ENCODE data around the gene CENATAC.
A peak's percentile ranks its signal among the peaks of the same experiment; 100 is the strongest.
"Not testable (repeated sequence)": the region's sequence is repeated elsewhere in the genome, so short reads cannot be mapped to it uniquely, and the experiment has no call there.

The CENATAC gene

GRCh38 chr11:118997627-118998387, at the start of gene CENATAC:
CENATAC (plus strand) TSS chr11:118998138; CDS start chr11:118998198, 60 bp downstream.
- Histone ChIP-seq H3K27me3 (ENCODE audit: insufficient read depth, low read length) (no peaks in the 10 kb centered on the region), H3K36me3 (ENCODE audit: insufficient read depth, low read length) (peaks cover 12% of the 10 kb centered on the region), H3K9me3 (ENCODE audit: low read length) (no peaks in the 10 kb centered on the region), H2AFZ (ENCODE audit: low read depth, low read length) (peak within 1 kb of the TSS; percentile 48), H3K4me3 (ENCODE audit: low read length) (peak within 1 kb of the TSS; percentile 81), H3K4me1 (ENCODE audit: insufficient read depth, low read length) (peaks cover 17% of the 10 kb centered on the region)

DNA sequence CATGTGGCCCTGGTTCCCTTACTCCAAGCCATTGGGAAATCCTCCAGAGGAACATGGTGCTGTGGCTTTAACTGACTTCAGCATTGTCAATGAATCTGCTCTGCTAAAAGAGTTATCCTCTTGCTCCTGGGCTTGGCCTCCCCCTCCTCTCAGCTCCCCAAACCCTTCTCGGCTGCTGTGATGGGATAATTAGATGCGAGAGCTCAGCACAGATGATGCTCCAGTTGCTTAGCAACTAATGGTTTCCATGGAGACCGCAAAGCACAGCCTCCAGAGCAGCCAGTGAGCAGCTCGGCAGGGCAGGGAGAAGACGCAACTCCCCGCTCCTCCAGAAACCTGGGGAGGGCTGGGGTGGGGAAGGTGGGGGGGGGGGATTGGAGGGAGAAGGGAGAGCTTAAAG, 44.7 kb upstream of the CENATAC start:
- Histone ChIP-seq H3K27me3 (ENCODE audit: insufficient read depth, low read length) (peaks cover 6% of the 10 kb centered on the region), H3K4me1 (ENCODE audit: insufficient read depth, low read length) (peaks cover 19% of the 10 kb centered on the region), H3K4me3 (ENCODE audit: low read length) (no peak overlapping the region)

GRCh38 chr11:118953976-118954375, 44.0 kb upstream of the CENATAC start:
- H2AFZ ChIP-seq (ENCODE audit: low read depth, low read length); H3K9me3 ChIP-seq (ENCODE audit: low read length); H3K36me3 ChIP-seq (ENCODE audit: insufficient read depth, low read length); H3K27me3 ChIP-seq (ENCODE audit: insufficient read depth, low read length); H3K4me3 ChIP-seq (ENCODE audit: low read length): not testable (repeated sequence)
- H3K4me1 ChIP-seq (ENCODE audit: insufficient read depth, low read length), result peaks cover 19% of the 10 kb centered on the region

More for the DNA sequence above, 44.7 kb upstream of the CENATAC start:
- no peak overlapping the region for H2AFZ ChIP-seq (ENCODE audit: low read depth, low read length)
- no peaks in the 10 kb centered on the region for H3K9me3 ChIP-seq (ENCODE audit: low read length)
- no peaks in the 10 kb centered on the region for H3K36me3 ChIP-seq (ENCODE audit: insufficient read depth, low read length)

DNA sequence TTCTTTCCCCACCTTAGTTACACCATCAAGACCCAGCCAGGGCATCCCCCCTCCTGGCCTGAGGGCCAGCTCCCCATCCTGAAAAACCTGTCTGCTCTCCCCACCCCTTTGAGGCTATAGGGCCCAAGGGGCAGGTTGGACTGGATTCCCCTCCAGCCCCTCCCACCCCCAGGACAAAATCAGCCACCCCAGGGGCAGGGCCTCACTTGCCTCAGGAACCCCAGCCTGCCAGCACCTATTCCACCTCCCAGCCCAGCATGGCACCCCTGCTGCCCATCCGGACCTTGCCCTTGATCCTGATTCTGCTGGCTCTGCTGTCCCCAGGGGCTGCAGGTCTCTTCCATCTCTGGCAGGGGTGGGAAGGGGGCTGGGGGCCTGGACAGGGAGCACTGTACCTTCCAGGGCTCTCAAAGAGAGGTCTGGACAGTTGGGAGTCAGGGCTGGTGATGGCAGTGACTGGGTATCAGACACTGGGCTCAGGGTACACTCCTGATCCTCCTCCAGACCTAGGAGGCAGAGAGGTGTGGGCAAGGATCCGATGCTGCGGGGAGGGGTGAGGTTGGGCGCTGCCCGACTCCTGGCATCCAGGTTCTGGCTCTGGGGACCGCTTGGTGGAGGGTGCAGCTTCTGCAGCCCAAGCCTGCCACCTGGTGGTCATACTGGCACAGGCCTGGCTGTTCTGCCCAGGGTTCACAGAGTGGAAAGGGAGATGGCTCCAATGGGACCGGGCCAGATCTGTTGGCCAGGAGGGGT, 41.7 kb upstream of the CENATAC start, which contains the start of gene UPK2:
UPK2 (plus strand) TSS at position 205 of the 753 bp plus-strand sequence; CDS start at position 258, 53 bp downstream.
- no peaks in the 10 kb centered on the region for H3K36me3 ChIP-seq (ENCODE audit: insufficient read depth, low read length)
- no peak within 1 kb of the TSS for H3K4me3 ChIP-seq (ENCODE audit: low read length)

GRCh38 chr11:118956847-118957469, 41.0 kb upstream of the CENATAC start:
- no peak overlapping the region for H2AFZ ChIP-seq (ENCODE audit: low read depth, low read length)
- no peaks in the 10 kb centered on the region for H3K36me3 ChIP-seq (ENCODE audit: insufficient read depth, low read length)
- peaks cover 19% of the 10 kb centered on the region for H3K4me1 ChIP-seq (ENCODE audit: insufficient read depth, low read length)
- peaks cover 20% of the 10 kb centered on the region for H3K27me3 ChIP-seq (ENCODE audit: insufficient read depth, low read length)
- H3K4me3 ChIP-seq (ENCODE audit: low read length), result no peak overlapping the region
- no peaks in the 10 kb centered on the region for H3K9me3 ChIP-seq (ENCODE audit: low read length)

More for the DNA sequence above, 41.7 kb upstream of the CENATAC start, which contains the start of gene UPK2:
- Histone ChIP-seq H3K4me1 (ENCODE audit: insufficient read depth, low read length) (peaks cover 19% of the 10 kb centered on the region), H2AFZ (ENCODE audit: low read depth, low read length) (no peak within 1 kb of the TSS), H3K9me3 (ENCODE audit: low read length) (no peaks in the 10 kb centered on the region), H3K27me3 (ENCODE audit: insufficient read depth, low read length) (peaks cover 17% of the 10 kb centered on the region)

GRCh38 chr11:118957549-118957948, 40.4 kb upstream of the CENATAC start:
- H3K27me3 ChIP-seq (ENCODE audit: insufficient read depth, low read length), result peaks cover 20% of the 10 kb centered on the region
- H3K36me3 ChIP-seq (ENCODE audit: insufficient read depth, low read length), result no peaks in the 10 kb centered on the region
- no peak overlapping the region for H2AFZ ChIP-seq (ENCODE audit: low read depth, low read length)
- no peaks in the 10 kb centered on the region for H3K9me3 ChIP-seq (ENCODE audit: low read length)
- H3K4me3 ChIP-seq (ENCODE audit: low read length), result no peak overlapping the region
- H3K4me1 ChIP-seq (ENCODE audit: insufficient read depth, low read length), result peaks cover 19% of the 10 kb centered on the region

GRCh38 chr11:118957968-118958367, 40.0 kb upstream of the CENATAC start:
- Histone ChIP-seq H3K36me3 (ENCODE audit: insufficient read depth, low read length) (no peaks in the 10 kb centered on the region), H2AFZ (ENCODE audit: low read depth, low read length) (no peak overlapping the region), H3K4me1 (ENCODE audit: insufficient read depth, low read length) (peaks cover 18% of the 10 kb centered on the region), H3K4me3 (ENCODE audit: low read length) (no peak overlapping the region), H3K27me3 (ENCODE audit: insufficient read depth, low read length) (peaks cover 20% of the 10 kb centered on the region), H3K9me3 (ENCODE audit: low read length) (no peaks in the 10 kb centered on the region)

DNA sequence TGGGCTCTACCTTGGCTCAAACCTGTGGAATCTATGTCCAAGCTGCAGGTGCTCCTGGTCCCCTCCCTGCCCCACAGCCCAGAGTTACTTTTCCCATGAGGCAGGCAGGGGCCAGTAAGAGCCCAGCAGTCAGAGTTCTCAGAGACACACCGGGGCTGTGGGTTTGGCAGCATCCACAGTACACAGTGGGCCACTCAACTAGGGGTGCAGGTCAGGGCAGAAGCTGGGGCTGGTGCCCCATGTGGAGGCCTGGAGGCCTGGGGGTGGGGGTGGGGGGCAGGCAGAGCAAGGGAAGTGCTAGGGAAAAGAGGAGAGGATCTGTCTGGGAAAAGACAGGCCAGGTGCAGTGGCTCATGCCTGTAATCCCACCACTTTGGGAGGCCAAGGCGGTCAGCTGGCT, 39.4 kb upstream of the CENATAC start:
- Histone ChIP-seq H3K27me3 (ENCODE audit: insufficient read depth, low read length) (peaks cover 20% of the 10 kb centered on the region), H2AFZ (ENCODE audit: low read depth, low read length) (no peak overlapping the region), H3K4me1 (ENCODE audit: insufficient read depth, low read length) (peaks cover 15% of the 10 kb centered on the region)

GRCh38 chr11:118961189-118961588, 36.7 kb upstream of the CENATAC start:
- no peaks in the 10 kb centered on the region for H3K36me3 ChIP-seq (ENCODE audit: insufficient read depth, low read length)
- no peak overlapping the region for H2AFZ ChIP-seq (ENCODE audit: low read depth, low read length)
- no peaks in the 10 kb centered on the region for H3K9me3 ChIP-seq (ENCODE audit: low read length)
- H3K4me1 ChIP-seq (ENCODE audit: insufficient read depth, low read length), result no peaks in the 10 kb centered on the region
- peaks cover 15% of the 10 kb centered on the region for H3K27me3 ChIP-seq (ENCODE audit: insufficient read depth, low read length)
- no peak overlapping the region for H3K4me3 ChIP-seq (ENCODE audit: low read length)

More for the DNA sequence above, 39.4 kb upstream of the CENATAC start:
- no peak overlapping the region for H3K4me3 ChIP-seq (ENCODE audit: low read length)
- H3K9me3 ChIP-seq (ENCODE audit: low read length), result no peaks in the 10 kb centered on the region
- no peaks in the 10 kb centered on the region for H3K36me3 ChIP-seq (ENCODE audit: insufficient read depth, low read length)

DNA sequence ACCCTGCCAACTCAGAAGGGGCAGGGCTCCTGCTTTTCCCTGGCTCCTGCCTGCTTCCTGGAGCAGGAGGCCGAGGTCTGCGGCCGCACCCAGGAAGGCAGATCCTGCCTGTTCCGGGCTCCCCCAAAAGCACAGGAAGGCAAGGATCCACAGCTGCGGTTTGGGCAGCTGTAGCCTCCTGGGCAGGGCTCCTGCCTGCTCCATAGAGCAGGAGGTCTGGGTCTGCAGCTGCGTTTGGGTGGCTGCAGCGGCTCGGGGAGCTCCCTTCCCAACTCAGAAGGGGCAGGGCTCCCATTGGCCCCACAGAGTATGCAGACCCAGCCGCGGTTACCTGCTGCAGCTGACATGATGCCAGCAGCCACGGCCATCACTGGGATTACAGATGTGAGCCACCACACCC, 36.3 kb upstream of the CENATAC start:
- peaks cover 15% of the 10 kb centered on the region for H3K27me3 ChIP-seq (ENCODE audit: insufficient read depth, low read length)
- no peak overlapping the region for H3K4me3 ChIP-seq (ENCODE audit: low read length)
- no peak overlapping the region for H2AFZ ChIP-seq (ENCODE audit: low read depth, low read length)
- H3K9me3 ChIP-seq (ENCODE audit: low read length), result no peaks in the 10 kb centered on the region
- no peaks in the 10 kb centered on the region for H3K4me1 ChIP-seq (ENCODE audit: insufficient read depth, low read length)
- no peaks in the 10 kb centered on the region for H3K36me3 ChIP-seq (ENCODE audit: insufficient read depth, low read length)

DNA sequence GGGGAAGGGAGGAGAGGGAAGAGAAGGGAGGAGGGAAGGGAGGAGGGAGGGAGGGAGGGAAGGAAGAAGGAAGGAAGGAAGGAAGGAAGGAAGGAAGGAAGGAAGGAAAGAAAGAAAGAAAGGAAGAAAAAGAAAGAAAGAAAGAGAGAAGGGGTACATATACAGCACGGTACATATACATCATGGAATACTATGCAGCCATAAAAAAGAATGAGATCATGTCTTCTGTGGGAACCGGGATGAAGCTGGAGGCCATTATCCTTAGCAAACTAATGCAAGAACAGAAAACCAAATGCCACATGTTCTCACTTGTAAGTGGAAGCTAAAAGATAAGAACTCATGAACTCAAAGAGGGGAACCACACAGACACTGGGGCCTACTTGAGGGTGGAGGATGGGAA, 28.4 kb upstream of the CENATAC start:
- not testable (repeated sequence) for H3K9me3 ChIP-seq (ENCODE audit: low read length); H3K36me3 ChIP-seq (ENCODE audit: insufficient read depth, low read length); H3K27me3 ChIP-seq (ENCODE audit: insufficient read depth, low read length); H2AFZ ChIP-seq (ENCODE audit: low read depth, low read length); H3K4me1 ChIP-seq (ENCODE audit: insufficient read depth, low read length); H3K4me3 ChIP-seq (ENCODE audit: low read length)

GRCh38 chr11:118971646-118972045, 26.3 kb upstream of the CENATAC start, which contains the start of gene FOXR1:
FOXR1 (plus strand) TSS chr11:118971761; CDS start chr11:118971932, 171 bp downstream.
- no peaks in the 10 kb centered on the region for H3K36me3 ChIP-seq (ENCODE audit: insufficient read depth, low read length)
- H3K27me3 ChIP-seq (ENCODE audit: insufficient read depth, low read length), result no peaks in the 10 kb centered on the region
- no peak within 1 kb of the TSS for H3K4me3 ChIP-seq (ENCODE audit: low read length)
- no peaks in the 10 kb centered on the region for H3K4me1 ChIP-seq (ENCODE audit: insufficient read depth, low read length)
- H3K9me3 ChIP-seq (ENCODE audit: low read length), result no peaks in the 10 kb centered on the region
- H2AFZ ChIP-seq (ENCODE audit: low read depth, low read length), result no peak within 1 kb of the TSS

GRCh38 chr11:118973985-118974384, 24.0 kb upstream of the CENATAC start:
- Histone ChIP-seq H3K36me3 (ENCODE audit: insufficient read depth, low read length) (no peaks in the 10 kb centered on the region), H3K4me1 (ENCODE audit: insufficient read depth, low read length) (peaks cover under 1% of the 10 kb centered on the region), H2AFZ (ENCODE audit: low read depth, low read length) (no peak overlapping the region), H3K4me3 (ENCODE audit: low read length) (no peak overlapping the region), H3K27me3 (ENCODE audit: insufficient read depth, low read length) (peaks cover 7% of the 10 kb centered on the region), H3K9me3 (ENCODE audit: low read length) (no peaks in the 10 kb centered on the region)
